ENCODE measurements around the gene NAALAD2. TPM values are rescaled to one million over a fixed set of nuclear protein-coding genes. Genes with fewer than 3 reads are reported as not detected.
"Not testable (repeated sequence)": the region's sequence is repeated elsewhere in the genome, so short reads cannot be mapped to it uniquely, and the experiment has no call there.

NAALAD2 gene
- total and polyA plus RNA-seq, 2 donors (not counting 1 experiment from before 2014, with no cell fraction given), result not detected

DNA sequence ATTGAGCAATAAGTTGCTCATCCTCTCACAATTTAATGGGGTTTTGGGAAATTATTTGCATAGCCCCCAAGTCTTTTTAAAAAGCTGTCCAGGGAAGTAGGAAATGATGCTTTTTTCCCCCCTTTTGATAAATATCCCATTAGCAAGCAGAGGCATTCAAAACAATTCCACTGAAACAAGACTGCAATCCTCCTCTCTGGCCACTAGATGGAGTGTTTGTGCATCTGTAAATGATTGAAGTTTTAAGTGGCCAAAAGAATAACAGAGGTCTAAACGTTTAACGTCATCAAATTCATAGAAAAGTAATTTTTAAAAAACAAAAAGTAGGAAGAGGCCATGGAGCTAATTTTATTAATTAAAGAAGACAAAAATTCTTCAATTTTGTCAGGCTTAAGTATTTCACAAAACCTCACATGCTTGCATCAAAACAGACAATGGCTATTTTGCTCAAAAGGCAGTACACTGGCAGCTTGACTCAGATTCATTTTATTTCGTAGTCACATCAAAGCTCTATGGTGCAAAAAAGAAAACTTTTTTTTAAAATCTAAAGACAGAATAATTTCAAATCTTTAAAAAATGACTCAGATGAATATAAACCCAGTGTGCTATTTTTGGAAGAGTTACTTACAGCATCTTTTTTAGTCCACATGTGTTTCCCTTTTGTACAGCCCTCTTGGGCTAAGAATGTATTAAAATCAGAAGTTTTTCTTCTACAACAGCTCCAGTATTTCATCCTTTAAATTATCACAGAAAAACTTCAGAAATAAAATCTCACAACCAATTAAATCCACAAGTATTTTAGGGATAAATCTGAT is 70.6 kb downstream of the NAALAD2 start:
- H2AFZ ChIP-seq (ENCODE audit: insufficient read depth, low read depth, low read length, poor library complexity, severe bottlenecking), result no peak overlapping the region
- no peak overlapping the region for H3K27ac ChIP-seq (ENCODE audit: low read length in 2 of 2)
- ATAC-seq (ENCODE audit: low read depth) (peak; percentile 66), DNase-seq (peak; percentile 62)
- no peak overlapping the region for H3K9ac ChIP-seq (ENCODE audit: low read length)
- H3K79me2 ChIP-seq (ENCODE audit: control insufficient read depth, insufficient read depth, low read length), result no peaks in the 10 kb centered on the region
- peaks cover 8% of the 10 kb centered on the region for H4K20me1 ChIP-seq (ENCODE audit: control insufficient read depth, insufficient read depth, low read length, poor library complexity, severe bottlenecking)
- H3K4me2 ChIP-seq (replicated peaks; ENCODE audit: low read depth, low read length, poor library complexity, severe bottlenecking), result no peak overlapping the region
- Mint-ChIP-seq H3K9me3 (ENCODE audit: insufficient read depth) (no peaks in the 10 kb centered on the region), H3K4me3 (no peak overlapping the region), H3K27ac (no peak overlapping the region), H3K27me3 (no peaks in the 10 kb centered on the region), H3K4me1 (no peaks in the 10 kb centered on the region)
- H3K4me3 ChIP-seq (ENCODE audit: control extremely low read depth in 1 of 5, extremely low read depth in 1 of 5, insufficient read depth in 1 of 5, low read depth in 2 of 5, low read length in 4 of 5), result no peak overlapping the region
- H3K27me3 ChIP-seq (replicated peaks in 1 of 4; ENCODE audit: control extremely low read depth in 1 of 4, control insufficient read depth in 3 of 4, insufficient read depth in 4 of 4, low read length in 3 of 4), result no peaks in the 10 kb centered on the region
- TF ChIP-seq, protein P1, sequence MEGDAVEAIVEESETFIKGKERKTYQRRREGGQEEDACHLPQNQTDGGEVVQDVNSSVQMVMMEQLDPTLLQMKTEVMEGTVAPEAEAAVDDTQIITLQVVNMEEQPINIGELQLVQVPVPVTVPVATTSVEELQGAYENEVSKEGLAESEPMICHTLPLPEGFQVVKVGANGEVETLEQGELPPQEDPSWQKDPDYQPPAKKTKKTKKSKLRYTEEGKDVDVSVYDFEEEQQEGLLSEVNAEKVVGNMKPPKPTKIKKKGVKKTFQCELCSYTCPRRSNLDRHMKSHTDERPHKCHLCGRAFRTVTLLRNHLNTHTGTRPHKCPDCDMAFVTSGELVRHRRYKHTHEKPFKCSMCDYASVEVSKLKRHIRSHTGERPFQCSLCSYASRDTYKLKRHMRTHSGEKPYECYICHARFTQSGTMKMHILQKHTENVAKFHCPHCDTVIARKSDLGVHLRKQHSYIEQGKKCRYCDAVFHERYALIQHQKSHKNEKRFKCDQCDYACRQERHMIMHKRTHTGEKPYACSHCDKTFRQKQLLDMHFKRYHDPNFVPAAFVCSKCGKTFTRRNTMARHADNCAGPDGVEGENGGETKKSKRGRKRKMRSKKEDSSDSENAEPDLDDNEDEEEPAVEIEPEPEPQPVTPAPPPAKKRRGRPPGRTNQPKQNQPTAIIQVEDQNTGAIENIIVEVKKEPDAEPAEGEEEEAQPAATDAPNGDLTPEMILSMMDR (IDR thresholded peaks at IDR 0.05), result peak; percentile 98
- no peak for TF ChIP-seq EZH2 (IDR thresholded peaks at IDR 0.05; ENCODE audit: borderline replicate concordance, insufficient read depth, low read depth, low read length, poor library complexity, severe bottlenecking)
- H3K4me1 ChIP-seq (ENCODE audit: control insufficient read depth in 2 of 2, insufficient read depth in 2 of 2, low read length in 2 of 2), result no peaks in the 10 kb centered on the region
- no CpG with 5 or more reads among the region's 3 CpGs for WGBS (ENCODE audit: insufficient coverage)
- H3K36me3 ChIP-seq (replicated peaks in 1 of 2; ENCODE audit: control extremely low read depth in 1 of 2, control insufficient read depth in 1 of 2, extremely low read depth in 1 of 2, insufficient read depth in 2 of 2, low read length in 1 of 2), result peaks cover 21 to 39% of the 10 kb centered on the region in 2 experiments
- intact Hi-C loops (cut with micrococcal nuclease), result loop anchor here (2.0 kb wide), 1 partner anchor 18 kb away; the partner anchor contains the start of gene CHORDC1
- ChIA-PET CTCF (interaction anchor here (0.9 to 2.9 kb wide), 13 partner anchors 9 to 232 kb away, joined by 3 to 20 read pairs (median 4); partner anchors contain the start of gene CHORDC1), POLR2A (no interaction called here)
- no peaks in the 10 kb centered on the region for H3K9me3 ChIP-seq (ENCODE audit: control extremely low read depth in 1 of 3, control insufficient read depth in 2 of 3, insufficient read depth in 1 of 3, low read length in 2 of 3)

DNA sequence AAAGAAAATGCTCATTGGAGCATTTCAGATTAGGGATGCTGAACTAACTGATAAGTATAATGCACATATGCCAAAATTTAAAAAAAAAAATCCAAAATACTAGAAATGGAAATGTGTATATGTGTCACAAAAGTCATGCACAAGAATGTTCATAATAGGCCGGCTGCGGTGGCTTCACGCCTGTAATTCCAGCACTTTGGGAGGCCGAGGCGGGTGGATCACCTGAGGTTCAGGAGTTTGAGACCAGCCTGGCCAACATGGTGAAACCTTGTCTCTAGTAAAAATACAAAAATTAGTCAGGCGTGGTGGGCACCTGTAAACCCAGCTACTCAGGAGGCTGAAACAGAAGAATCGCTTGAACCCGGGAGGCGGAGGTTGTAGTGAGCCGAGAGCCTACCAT is 73.5 kb downstream of the NAALAD2 start:
- POLR2A ChIA-PET; H3K9me3 Mint-ChIP-seq (ENCODE audit: insufficient read depth); DNase-seq; H3K79me2 ChIP-seq (ENCODE audit: control insufficient read depth, insufficient read depth, low read length); ATAC-seq (ENCODE audit: low read depth); H2AFZ ChIP-seq (ENCODE audit: insufficient read depth, low read depth, low read length, poor library complexity, severe bottlenecking); H3K4me2 ChIP-seq (replicated peaks; ENCODE audit: low read depth, low read length, poor library complexity, severe bottlenecking); H3K27me3 ChIP-seq (replicated peaks in 1 of 4; ENCODE audit: control extremely low read depth in 1 of 4, control insufficient read depth in 3 of 4, insufficient read depth in 4 of 4, low read length in 3 of 4); CTCF ChIA-PET; H3K4me1 ChIP-seq (ENCODE audit: control insufficient read depth in 2 of 2, insufficient read depth in 2 of 2, low read length in 2 of 2); H3K9me3 ChIP-seq (ENCODE audit: control extremely low read depth in 1 of 3, control insufficient read depth in 2 of 3, insufficient read depth in 1 of 3, low read length in 2 of 3); H3K27me3 Mint-ChIP-seq; intact Hi-C loops (cut with micrococcal nuclease); H3K4me3 ChIP-seq (ENCODE audit: control extremely low read depth in 1 of 5, extremely low read depth in 1 of 5, insufficient read depth in 1 of 5, low read depth in 2 of 5, low read length in 4 of 5); H3K27ac ChIP-seq (ENCODE audit: low read length in 2 of 2); H3K4me3 Mint-ChIP-seq; H3K9ac ChIP-seq (ENCODE audit: low read length); H3K27ac Mint-ChIP-seq; H3K4me1 Mint-ChIP-seq: not testable (repeated sequence)
- Histone ChIP-seq H3K36me3 (replicated peaks in 1 of 2; ENCODE audit: control extremely low read depth in 1 of 2, control insufficient read depth in 1 of 2, extremely low read depth in 1 of 2, insufficient read depth in 2 of 2, low read length in 1 of 2) (peaks cover 31 to 47% of the 10 kb centered on the region in 2 experiments), H4K20me1 (ENCODE audit: control insufficient read depth, insufficient read depth, low read length, poor library complexity, severe bottlenecking) (peaks cover 25% of the 10 kb centered on the region)
- 91% methylated on average over 8 of the region's 10 CpGs for WGBS (ENCODE audit: insufficient coverage)

All from B cell (primary cell).